ENCODE results near the gene ZFAND2B.

ZFAND2B gene

GRCh38 chr2:219175486-219175885, 31.1 kb upstream of the ZFAND2B start:
- in situ Hi-C loops (cut with MboI; ENCODE audit: low sequenced_read_pairs, unreplicated experiment): no loop called here
- DNase-seq (ENCODE audit: low spot score): no peak
- TF ChIP-seq CTCF (IDR thresholded peaks at IDR 0.05; ENCODE audit: borderline replicate concordance, control extremely low read depth, extremely low read depth, insufficient read depth, missing control alignments): no peak

- no peak for TF ChIP-seq CTCF (IDR thresholded peaks at IDR 0.05; ENCODE audit: borderline replicate concordance, control extremely low read depth, extremely low read depth, insufficient read depth, missing control alignments)
- in situ Hi-C loops (cut with MboI; ENCODE audit: low sequenced_read_pairs, unreplicated experiment): no loop called here
- peak; percentile 46 for DNase-seq (ENCODE audit: low spot score)
Measured at GRCh38 chr2:219175928-219176817, 30.4 kb upstream of the ZFAND2B start.

GRCh38 chr2:219176818-219177551, 29.6 kb upstream of the ZFAND2B start, which contains the start of gene CNPPD1:
CNPPD1 (minus strand) TSS chr2:219176925; CDS start chr2:219176828, 97 bp downstream.
- in situ Hi-C loops (cut with MboI; ENCODE audit: low sequenced_read_pairs, unreplicated experiment): no loop called here
- TF ChIP-seq CTCF (IDR thresholded peaks at IDR 0.05; ENCODE audit: borderline replicate concordance, control extremely low read depth, extremely low read depth, insufficient read depth, missing control alignments): no peak
- peak; percentile 94 for DNase-seq (ENCODE audit: low spot score)

- peak; percentile 99 for DNase-seq (ENCODE audit: low spot score)
- peak; percentile 63 for TF ChIP-seq CTCF (IDR thresholded peaks at IDR 0.05; ENCODE audit: borderline replicate concordance, control extremely low read depth, extremely low read depth, insufficient read depth, missing control alignments)
- in situ Hi-C loops (cut with MboI; ENCODE audit: low sequenced_read_pairs, unreplicated experiment): no loop called here
Measured at GRCh38 chr2:219177552-219178376, 28.8 kb upstream of the ZFAND2B start, which contains the start of gene RETREG2. RETREG2 (plus strand) TSS chr2:219178275; CDS start chr2:219178353, 78 bp downstream.

GRCh38 chr2:219178377-219179175, 28.0 kb upstream of the ZFAND2B start:
- TF ChIP-seq CTCF (IDR thresholded peaks at IDR 0.05; ENCODE audit: borderline replicate concordance, control extremely low read depth, extremely low read depth, insufficient read depth, missing control alignments): peak; percentile 6
- peak; percentile 60 for DNase-seq (ENCODE audit: low spot score)
- in situ Hi-C loops (cut with MboI; ENCODE audit: low sequenced_read_pairs, unreplicated experiment): no loop called here

Measured in GM13976 (cell line).